Natural killer cell (primary cell): ENCODE data around the gene WSCD2. TPM values are rescaled to one million over a fixed set of nuclear protein-coding genes. Genes with fewer than 3 reads are reported as not detected.

Source experiments
- ATAC-seq, 3 donors: fragments of 150-1000 bp in 2 of 3; fragments of 200-7000 bp in 1 of 3; cut with Tn5 transposase; 1 replicate in 1 of 3; 2 replicates in 2 of 3; pipeline ENCODE4 v1.10.0; 2021; ENCODE audit warnings: mild to moderate bottlenecking in 2 of 3, moderate library complexity in 2 of 3
- DNase-seq, 2 donors: peaks; one replicate each; pipeline versions ENCODE4 v3.0.0 to v3.0.0-alpha.2; 2013 to 2021; ENCODE audit warnings: mixed read lengths in 1 of 2
- H3K27ac ChIP-seq: one replicate; pipeline ENCODE4 v1.5.1; 2013; ENCODE audit warnings: mild to moderate bottlenecking, low read length
- H3K27me3 ChIP-seq: one replicate; pipeline ENCODE4 v1.6.1; 2013; ENCODE audit warnings: low read length; ENCODE audit not compliant: control insufficient read depth, insufficient read depth
- H3K36me3 ChIP-seq: one replicate; pipeline ENCODE4 v1.6.1; 2013; ENCODE audit warnings: low read length; ENCODE audit not compliant: control insufficient read depth, insufficient read depth
- H3K4me1 ChIP-seq: one replicate; pipeline ENCODE4 v1.6.1; 2013; ENCODE audit warnings: low read length; ENCODE audit not compliant: control insufficient read depth, insufficient read depth
- H3K4me3 ChIP-seq: one replicate; pipeline ENCODE4 v1.5.1; 2013; ENCODE audit warnings: low read length
- H3K9me3 ChIP-seq: one replicate; pipeline ENCODE4 v1.6.1; 2013; ENCODE audit warnings: low read length; ENCODE audit not compliant: control insufficient read depth, insufficient read depth
- H3K27ac Mint-ChIP-seq, 2 donors: one replicate each; pipeline ENCODE4 v1.8.0; 2022; ENCODE audit warnings: mild to moderate bottlenecking in 2 of 2, mixed read lengths in 2 of 2, moderate library complexity in 1 of 2
- H3K27me3 Mint-ChIP-seq, 2 donors: one replicate each; pipeline ENCODE4 v1.8.0; 2022; ENCODE audit warnings: low read depth in 2 of 2, mixed read lengths in 2 of 2
- H3K36me3 Mint-ChIP-seq: one replicate; pipeline ENCODE4 v1.8.0; 2022; ENCODE audit warnings: mixed read lengths
- H3K4me1 Mint-ChIP-seq, 2 donors: one replicate each; pipeline ENCODE4 v1.8.0; 2022; ENCODE audit warnings: mixed read lengths in 2 of 2
- H3K4me3 Mint-ChIP-seq: one replicate; pipeline ENCODE4 v1.8.0; 2022; ENCODE audit warnings: mild to moderate bottlenecking, moderate library complexity, mixed read lengths
- H3K9me3 Mint-ChIP-seq, 2 donors: one replicate each; pipeline ENCODE4 v1.8.0; 2022; ENCODE audit warnings: mixed read lengths in 2 of 2
- WGBS: methylation state at CpG from one replicate; pipeline ENCODE4 v1.1.7; 2013; ENCODE audit warnings: missing lambda C conversion rate; ENCODE audit not compliant: insufficient coverage; 5-methylcytosine and 5-hydroxymethylcytosine counted together
- intact Hi-C: fragments of 100-400 bp; cut with micrococcal nuclease; formaldehyde crosslinking; loops from one replicate; pipeline ENCODE4 v1.14.2; 2022
- total RNA-seq, 4 donors: library from RNA; stranded (reverse); fragments of 120-200 nt in 1 of 4; gene quantifications; one replicate each; pipeline versions ENCODE4 v1.2.3 to v1.2.4, GENCODE V29; 2013 to 2022
- TF ChIP-seq, protein P1 (sequence below): fragments of 200-600 bp; IDR thresholded peaks from one replicate; pipeline ENCODE4 v1.8.0; 2022; ENCODE audit warnings: antibody characterized with exemption

Gene WSCD2
- total RNA-seq, 3 donors from 2014 or later (not counting 1 experiment from before 2014, with no cell fraction given): 0.32 to 0.78 TPM; not detected in 1

GRCh38 chr12:108235197-108235984, 106.3 kb downstream of the WSCD2 start:
- Histone ChIP-seq H3K9me3 (no peaks in the 10 kb centered on the region), H3K27ac (no peak overlapping the region), H3K27me3 (no peaks in the 10 kb centered on the region), H3K4me1 (peaks cover 7% of the 10 kb centered on the region), H3K36me3 (no peaks in the 10 kb centered on the region), H3K4me3 (no peak overlapping the region)
- TF ChIP-seq, protein P1, sequence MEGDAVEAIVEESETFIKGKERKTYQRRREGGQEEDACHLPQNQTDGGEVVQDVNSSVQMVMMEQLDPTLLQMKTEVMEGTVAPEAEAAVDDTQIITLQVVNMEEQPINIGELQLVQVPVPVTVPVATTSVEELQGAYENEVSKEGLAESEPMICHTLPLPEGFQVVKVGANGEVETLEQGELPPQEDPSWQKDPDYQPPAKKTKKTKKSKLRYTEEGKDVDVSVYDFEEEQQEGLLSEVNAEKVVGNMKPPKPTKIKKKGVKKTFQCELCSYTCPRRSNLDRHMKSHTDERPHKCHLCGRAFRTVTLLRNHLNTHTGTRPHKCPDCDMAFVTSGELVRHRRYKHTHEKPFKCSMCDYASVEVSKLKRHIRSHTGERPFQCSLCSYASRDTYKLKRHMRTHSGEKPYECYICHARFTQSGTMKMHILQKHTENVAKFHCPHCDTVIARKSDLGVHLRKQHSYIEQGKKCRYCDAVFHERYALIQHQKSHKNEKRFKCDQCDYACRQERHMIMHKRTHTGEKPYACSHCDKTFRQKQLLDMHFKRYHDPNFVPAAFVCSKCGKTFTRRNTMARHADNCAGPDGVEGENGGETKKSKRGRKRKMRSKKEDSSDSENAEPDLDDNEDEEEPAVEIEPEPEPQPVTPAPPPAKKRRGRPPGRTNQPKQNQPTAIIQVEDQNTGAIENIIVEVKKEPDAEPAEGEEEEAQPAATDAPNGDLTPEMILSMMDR: no peak
- whole genome bisulfite sequencing: 90% methylated on average over 4 of the region's 5 CpGs
- H3K4me1 Mint-ChIP-seq: peaks cover 14 to 19% of the 10 kb centered on the region in 2 donors
- intact Hi-C loops: no loop called here
- peaks cover 5 to 14% of the 10 kb centered on the region in 2 donors for H3K27me3 Mint-ChIP-seq
- H3K4me3 Mint-ChIP-seq: no peak overlapping the region
- peaks cover 0 to 4% of the 10 kb centered on the region in 2 donors for H3K9me3 Mint-ChIP-seq
- DNase-seq: no peak
- ATAC-seq: no peak
- no peaks in the 10 kb centered on the region for H3K36me3 Mint-ChIP-seq
- H3K27ac Mint-ChIP-seq: no peak overlapping the region

GRCh38 chr12:108235985-108236263, 106.8 kb downstream of the WSCD2 start:
- H3K27me3 ChIP-seq: no peaks in the 10 kb centered on the region
- no peaks in the 10 kb centered on the region for H3K36me3 Mint-ChIP-seq

GRCh38 chr12:108236366-108236765, 107.3 kb downstream of the WSCD2 start:
- peaks cover 14 to 19% of the 10 kb centered on the region in 2 donors for H3K4me1 Mint-ChIP-seq
- Histone ChIP-seq H3K27me3 (no peaks in the 10 kb centered on the region), H3K27ac (no peak overlapping the region), H3K9me3 (no peaks in the 10 kb centered on the region), H3K36me3 (no peaks in the 10 kb centered on the region), H3K4me1 (peaks cover 7% of the 10 kb centered on the region), H3K4me3 (no peak overlapping the region)
- H3K9me3 Mint-ChIP-seq: peaks cover 0 to 4% of the 10 kb centered on the region in 2 donors
- WGBS: 93% methylated on average over 1 of the region's 1 CpG
- no peak for ATAC-seq
- peaks cover 0 to 8% of the 10 kb centered on the region in 2 donors for H3K27me3 Mint-ChIP-seq
- no peak overlapping the region for H3K27ac Mint-ChIP-seq
- H3K36me3 Mint-ChIP-seq: no peaks in the 10 kb centered on the region
- no peak for DNase-seq
- TF ChIP-seq, protein P1: no peak
- intact Hi-C loops: no loop called here
- no peak overlapping the region for H3K4me3 Mint-ChIP-seq

More at GRCh38 chr12:108235985-108236263, 106.8 kb downstream of the WSCD2 start:
- intact Hi-C loops: no loop called here
- Histone ChIP-seq H3K4me3 (no peak overlapping the region), H3K9me3 (no peaks in the 10 kb centered on the region), H3K27ac (no peak overlapping the region), H3K36me3 (no peaks in the 10 kb centered on the region), H3K4me1 (peaks cover 7% of the 10 kb centered on the region)
- peaks cover 0 to 4% of the 10 kb centered on the region in 2 donors for H3K9me3 Mint-ChIP-seq
- no peak overlapping the region for H3K27ac Mint-ChIP-seq
- H3K4me1 Mint-ChIP-seq: peaks cover 14 to 19% of the 10 kb centered on the region in 2 donors
- no peak for ATAC-seq
- WGBS: 87% methylated on average over 3 of the region's 3 CpGs
- no peak overlapping the region for H3K4me3 Mint-ChIP-seq
- TF ChIP-seq, protein P1: no peak
- peaks cover 0 to 8% of the 10 kb centered on the region in 2 donors for H3K27me3 Mint-ChIP-seq
- DNase-seq: no peak

DNA sequence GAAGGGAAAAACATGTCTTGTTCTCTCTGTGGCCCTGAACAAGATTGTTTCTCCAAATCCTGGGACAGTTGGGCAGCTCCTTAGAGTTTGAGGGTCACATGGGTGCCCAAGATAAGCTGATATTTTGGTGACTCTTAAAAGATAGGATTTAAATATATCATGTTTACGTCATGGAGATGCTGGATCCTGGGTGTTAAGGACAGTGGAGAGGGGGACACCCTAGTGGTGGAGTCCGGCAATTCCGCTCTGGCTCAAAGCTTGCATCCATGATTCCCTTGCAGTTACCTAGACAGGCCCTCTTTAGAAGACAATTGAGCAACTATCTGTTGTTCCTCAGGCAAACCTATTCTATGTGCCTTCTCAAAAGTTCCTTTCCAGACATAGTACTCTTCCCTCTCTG, 108.2 kb downstream of the WSCD2 start:
- Mint-ChIP-seq H3K27ac (no peak overlapping the region), H3K4me3 (no peak overlapping the region), H3K27me3 (peaks cover 0 to 5% of the 10 kb centered on the region in 2 donors), H3K9me3 (peaks cover 0 to 4% of the 10 kb centered on the region in 2 donors), H3K4me1 (peaks cover 14 to 19% of the 10 kb centered on the region in 2 donors), H3K36me3 (no peaks in the 10 kb centered on the region)
- no peaks in the 10 kb centered on the region for H3K27me3 ChIP-seq
- H3K4me1 ChIP-seq: peaks cover 7% of the 10 kb centered on the region
- intact Hi-C loops: no loop called here
- WGBS: 99% methylated on average over 3 of the region's 3 CpGs
- H3K27ac ChIP-seq: no peak overlapping the region
- no peaks in the 10 kb centered on the region for H3K9me3 ChIP-seq
- H3K36me3 ChIP-seq: no peaks in the 10 kb centered on the region
- no peak overlapping the region for H3K4me3 ChIP-seq
- ATAC-seq (no peak), DNase-seq (no peak)
- TF ChIP-seq, protein P1: no peak
